Gastroesophageal sphincter (tissue), 3 donors: Measurements from ENCODE around the gene MXD1.

ENCODE experiments used
- EP300 ChIP-seq: sonication (generic); formaldehyde crosslinking; IDR thresholded peaks from one replicate; pipeline ENCODE4 v1.6.1; 2017; ENCODE audit warnings: antibody characterized with exemption, mild to moderate bottlenecking
- POLR2AphosphoS5 ChIP-seq: sonication (generic); formaldehyde crosslinking; IDR thresholded peaks from one replicate; pipeline ENCODE4 v1.6.1; 2017; ENCODE audit warnings: antibody characterized with exemption
- TF ChIP-seq, protein P1 (sequence below), 4 experiments: fragments of 200-600 bp in 2 of 4; fragments of 450-650 bp in 2 of 4; sonication (generic) in 1 of 4; IDR thresholded peaks; one replicate each; pipeline ENCODE4 v1.5.1; 2017 to 2019; ENCODE audit warnings: antibody characterized with exemption in 4 of 4, mild to moderate bottlenecking in 2 of 4, moderate library complexity in 2 of 4

DNA sequence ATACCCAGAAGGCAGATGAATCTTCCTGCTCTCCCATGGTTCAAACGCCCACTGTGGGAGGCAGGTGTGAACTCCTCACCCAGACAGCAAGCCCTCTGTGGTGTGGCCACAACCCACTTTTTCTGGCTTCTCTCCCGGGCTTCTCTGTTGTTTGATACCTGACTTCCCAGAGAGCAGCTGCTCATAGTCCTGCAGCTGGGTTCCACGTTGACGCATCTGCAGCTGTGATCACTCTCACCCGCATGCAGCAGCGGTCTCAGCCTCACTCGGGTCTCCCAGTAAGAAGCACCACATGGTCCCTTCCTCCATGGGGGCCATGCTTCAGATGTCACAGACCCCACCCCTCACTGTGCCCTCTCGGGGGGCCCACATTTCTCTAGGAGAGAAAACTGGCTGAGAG lies 43.1 kb downstream of the MXD1 start:
- TF ChIP-seq, protein P1, sequence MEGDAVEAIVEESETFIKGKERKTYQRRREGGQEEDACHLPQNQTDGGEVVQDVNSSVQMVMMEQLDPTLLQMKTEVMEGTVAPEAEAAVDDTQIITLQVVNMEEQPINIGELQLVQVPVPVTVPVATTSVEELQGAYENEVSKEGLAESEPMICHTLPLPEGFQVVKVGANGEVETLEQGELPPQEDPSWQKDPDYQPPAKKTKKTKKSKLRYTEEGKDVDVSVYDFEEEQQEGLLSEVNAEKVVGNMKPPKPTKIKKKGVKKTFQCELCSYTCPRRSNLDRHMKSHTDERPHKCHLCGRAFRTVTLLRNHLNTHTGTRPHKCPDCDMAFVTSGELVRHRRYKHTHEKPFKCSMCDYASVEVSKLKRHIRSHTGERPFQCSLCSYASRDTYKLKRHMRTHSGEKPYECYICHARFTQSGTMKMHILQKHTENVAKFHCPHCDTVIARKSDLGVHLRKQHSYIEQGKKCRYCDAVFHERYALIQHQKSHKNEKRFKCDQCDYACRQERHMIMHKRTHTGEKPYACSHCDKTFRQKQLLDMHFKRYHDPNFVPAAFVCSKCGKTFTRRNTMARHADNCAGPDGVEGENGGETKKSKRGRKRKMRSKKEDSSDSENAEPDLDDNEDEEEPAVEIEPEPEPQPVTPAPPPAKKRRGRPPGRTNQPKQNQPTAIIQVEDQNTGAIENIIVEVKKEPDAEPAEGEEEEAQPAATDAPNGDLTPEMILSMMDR (IDR thresholded peaks at IDR 0.05): no peak
- TF ChIP-seq EP300 (no peak), POLR2AphosphoS5 (no peak)
